K562 (cell line): Measurements from ENCODE around the gene ZCRB1. TPM values are rescaled to one million over a fixed set of nuclear protein-coding genes. Genes with fewer than 3 reads are reported as not detected.

Experiments used
- ATAC-seq: fragments of 200-7000 bp; cut with Tn5 transposase; 3 replicates; pipeline ENCODE4 v1.9.1; 2020; ENCODE audit warnings: moderate library complexity
- BruUV-seq: library from RNA; stranded (reverse); fragments of 400-500 nt; replicated peaks from 2 replicates; lab custom pipeline; 2021; lab: Mats Ljungman, UMichigan
- CTCF ChIA-PET: fragments of 300-600 bp; formaldehyde crosslinking; extraction: SDS; loops from one replicate; lab custom pipeline; 2021; ENCODE audit warnings: low intra/inter-chr PET ratio; lab: Yijun Ruan, JAX
- POLR2A ChIA-PET: fragments of 300-600, 350-650 bp; sonication (Branson Sonifier 250); formaldehyde crosslinking; extraction: SDS; loops from one replicate; lab custom pipeline; 2021; ENCODE audit warnings: antibody characterized with exemption, inconsistent platforms; lab: Yijun Ruan, JAX
- DNase-seq, 4 experiments: peaks; one replicate each; pipeline versions ENCODE4 v3.0.0 to v3.0.0-alpha.2; 2011 to 2018; ENCODE audit warnings: low spot score in 3 of 4, mixed read lengths in 3 of 4; ENCODE audit errors: extremely low read depth in 1 of 4
- FAIRE-seq: peaks from 2 replicates; lab custom pipeline; 2011; peaks lifted over from hg19 to GRCh38; lab: Jason Lieb, UNC
- H2AFZ ChIP-seq: 2 replicates; pipeline ENCODE4 v1.6.0; 2011; ENCODE audit warnings: low read depth, low read length, control low read depth, inconsistent platforms
- H3K27ac ChIP-seq: fragments of 200-600 bp; 3 replicates; pipeline ENCODE4 v1.8.0; 2011; ENCODE audit warnings: low read depth, mild to moderate bottlenecking, control low read depth, inconsistent platforms, low read length, moderate library complexity, mixed read lengths; ENCODE audit errors: extremely low read depth
- H3K27me3 ChIP-seq, 2 experiments: fragments of 300-600 bp in 1 of 2; 2 replicates in 1 of 2; 3 replicates in 1 of 2; pipeline versions ENCODE4 v1.6.0 to v1.8.0; 2011; ENCODE audit warnings: inconsistent platforms in 2 of 2, low read length in 2 of 2, mild to moderate bottlenecking in 1 of 2, mixed read lengths in 1 of 2, moderate library complexity in 1 of 2; ENCODE audit not compliant: control insufficient read depth in 2 of 2, insufficient read depth in 2 of 2
- H3K36me3 ChIP-seq: fragments of 300-600 bp; 3 replicates; pipeline ENCODE4 v1.8.0; 2011; ENCODE audit warnings: mild to moderate bottlenecking, low read length, inconsistent platforms; ENCODE audit not compliant: control insufficient read depth, insufficient read depth
- H3K4me1 ChIP-seq, 2 experiments: fragments of 200-600 bp in 1 of 2; replicated peaks in 1 of 2; 2 replicates in 1 of 2; 3 replicates in 1 of 2; pipeline versions ENCODE4 v1.5.1 to v1.8.0; 2011; ENCODE audit warnings: inconsistent platforms in 2 of 2, low read length in 2 of 2, mild to moderate bottlenecking in 1 of 2, mixed read lengths in 1 of 2, moderate library complexity in 1 of 2; ENCODE audit not compliant: control insufficient read depth in 2 of 2, insufficient read depth in 2 of 2
- H3K4me2 ChIP-seq: 2 replicates; pipeline ENCODE4 v1.6.1; 2011; ENCODE audit warnings: low read length, control low read depth, inconsistent platforms, mixed read lengths; ENCODE audit not compliant: insufficient read depth
- H3K4me3 ChIP-seq: fragments of 200-600 bp; sonication (generic), shearing (Covaris generic); 2 replicates; pipeline ENCODE4 v1.5.1; 2016; ENCODE audit warnings: control low read depth, inconsistent platforms
- H3K79me2 ChIP-seq: fragments of 200-600 bp; 3 replicates; pipeline ENCODE4 v1.8.0; 2011; ENCODE audit warnings: low read length, inconsistent platforms; ENCODE audit not compliant: control insufficient read depth, insufficient read depth
- H3K9ac ChIP-seq, 2 experiments: 2 replicates each; pipeline versions ENCODE4 v1.6.0 to v1.6.1; 2011; ENCODE audit warnings: low read depth in 2 of 2, low read length in 2 of 2, control low read depth in 1 of 2, inconsistent platforms in 1 of 2, mild to moderate bottlenecking in 1 of 2, mixed read lengths in 1 of 2; ENCODE audit not compliant: insufficient read depth in 1 of 2
- H3K9me1 ChIP-seq: one replicate; pipeline ENCODE4 v1.6.0; 2011; ENCODE audit warnings: inconsistent platforms, mild to moderate bottlenecking, low read length, moderate library complexity; ENCODE audit not compliant: control insufficient read depth, insufficient read depth
- H3K9me3 ChIP-seq: replicated peaks from 2 replicates; pipeline ENCODE4 v1.5.1; 2011; ENCODE audit warnings: low read depth, low read length, inconsistent platforms; ENCODE audit not compliant: control insufficient read depth, insufficient read depth
- H4K20me1 ChIP-seq: replicated peaks from 2 replicates; pipeline ENCODE4 v1.6.1; 2011; ENCODE audit warnings: low read length, inconsistent platforms, mixed read lengths; ENCODE audit not compliant: control insufficient read depth, insufficient read depth
- ARID2 ChIP-seq: fragments of 450-650 bp; IDR thresholded peaks from 2 replicates; pipeline ENCODE4 v1.6.1; 2017; ENCODE audit warnings: antibody characterized with exemption, mild to moderate bottlenecking
- CEBPB ChIP-seq: fragments of 450-650 bp; IDR thresholded peaks from 2 replicates; pipeline ENCODE4 v1.6.1; 2016; ENCODE audit warnings: missing genetic modification characterization, missing compliant biosample characterization
- CEBPG ChIP-seq, 3 experiments: fragments of 200-800 bp in 1 of 3; sonication (Bioruptor generic) in 1 of 3; sonication (generic) in 1 of 3; formaldehyde crosslinking in 1 of 3; IDR thresholded peaks in 2 of 3; conservative IDR thresholded peaks in 1 of 3; 2 replicates each; pipeline versions ENCODE4 v1.6.1 to v1.8.0; 2016 to 2022; ENCODE audit warnings: missing compliant biosample characterization in 2 of 3, missing genetic modification characterization in 2 of 3, mild to moderate bottlenecking in 1 of 3, missing genetic modification reagents in 1 of 3
- HMGN3 ChIP-seq: IDR thresholded peaks from 2 replicates; pipeline ENCODE4 v1.6.1; 2011; ENCODE audit warnings: borderline replicate concordance, low read depth, mild to moderate bottlenecking, mixed read lengths, low read length; ENCODE audit not compliant: insufficient read length; ENCODE audit errors: extremely low read depth
- RHOXF2B ChIP-seq: fragments of 250-450 bp; sonication (Bioruptor Pico); conservative IDR thresholded peaks from 2 replicates; pipeline ENCODE4 v1.5.1; 2021
- WGBS: fragments of 100-300 bp; shearing (Covaris generic); methylation state at CpG from one replicate; pipeline ENCODE4 v1.1.6; 2016; ENCODE audit warnings: low coverage, mixed read lengths; ENCODE audit not compliant: insufficient coverage; ENCODE audit errors: missing lambda C conversion rate; 5-methylcytosine and 5-hydroxymethylcytosine counted together
- in situ Hi-C: fragments of 300-500 bp; cut with MboI; formaldehyde crosslinking; loops from 4 replicates; pipeline ENCODE4 v1.15.0; 2018; ENCODE audit warnings: inconsistent platforms, mixed read lengths
- intact Hi-C: fragments of 100-400 bp; cut with micrococcal nuclease; formaldehyde crosslinking; loops from 2 replicates; pipeline ENCODE4 v1.14.2; 2022
- polyA plus RNA-seq, 8 experiments: library from polyadenylated mRNA; depleted of rRNA in 4 of 8; stranded (reverse) in 5 of 8; unstranded in 3 of 8; fragments of >200 nt; fragmentation: Nextera tagmentation in 2 of 8; fragmentation: Illumina TruSeq in 1 of 8; extraction: Ambion mirVana in 2 of 8; extraction: Trizol in 1 of 8; gene quantifications; 2 replicates each; pipeline versions ENCODE4 v1.2.1 to v1.2.3, GENCODE V29; 2011 to 2014; ENCODE audit warnings: inconsistent platforms in 1 of 8, missing spikeins in 1 of 8
- total RNA-seq, 7 experiments: library from RNA; depleted of rRNA in 6 of 7; stranded (reverse); fragments of >200 nt in 6 of 7; fragmentation: Illumina TruSeq in 2 of 7; extraction: Trizol in 2 of 7; gene quantifications; 2 replicates each; pipeline versions ENCODE4 v1.2.1 to v1.2.3, GENCODE V29; 2011 to 2021; ENCODE audit warnings: low replicate concordance in 1 of 7
- TF ChIP-seq, protein P1 (sequence below): sonication (generic); formaldehyde crosslinking; IDR thresholded peaks from 2 replicates; pipeline ENCODE4 v1.5.0; 2020; ENCODE audit warnings: missing genetic modification reagents

The ZCRB1 gene
- total and polyA plus RNA-seq, 9 of the 15 experiments (the other 6 are each of a cell fraction or from before 2014, with no cell fraction given), result 36.0 to 102 (median 51.0) TPM

DNA sequence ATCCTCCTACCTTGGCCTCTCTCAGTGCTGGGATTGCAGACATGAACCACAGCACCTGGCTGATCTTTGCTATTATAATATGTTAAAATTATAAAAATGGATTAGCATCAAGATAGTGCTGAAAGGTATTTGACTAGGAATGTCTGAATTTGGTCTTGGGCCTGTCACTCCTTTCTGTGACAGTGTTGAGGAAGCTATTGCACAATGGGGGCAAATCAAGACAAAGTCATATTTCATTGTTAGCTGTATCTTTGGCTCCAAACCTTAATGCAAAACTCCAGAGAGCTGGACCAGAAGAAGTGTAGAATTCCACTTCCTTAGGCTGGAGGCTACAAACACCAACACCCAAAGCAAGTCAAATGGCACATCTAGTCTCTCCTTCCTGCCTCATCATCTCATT is 42.2 kb downstream of the ZCRB1 start:
- peaks cover 0 to 3% of the 10 kb centered on the region in 2 experiments; a peak in 2 of 5 replicates for H3K4me1 ChIP-seq
- no peak for FAIRE-seq

DNA sequence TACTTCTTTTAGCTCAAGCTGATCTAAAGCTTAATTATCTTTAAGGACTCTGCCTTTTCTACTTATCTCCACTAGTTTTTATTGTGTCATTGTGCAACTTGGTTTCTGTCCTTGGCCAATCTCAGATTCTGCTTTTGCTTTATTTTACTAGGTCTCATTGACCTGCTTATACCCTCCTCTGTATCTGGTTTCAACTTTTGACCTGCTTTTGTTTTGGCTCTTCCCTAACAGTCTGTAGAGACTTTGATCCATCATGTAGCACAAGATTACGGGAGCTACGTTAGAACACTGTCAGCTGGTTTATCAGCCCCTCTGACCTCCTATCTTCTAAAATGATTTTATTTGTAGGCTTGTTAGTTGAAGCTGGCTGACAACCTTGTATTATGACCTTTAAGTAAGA is 43.6 kb downstream of the ZCRB1 start:
- in situ Hi-C loops, result no loop called here
- BruUV-seq, result no TSS peak
- CTCF ChIA-PET, result no interaction called here
- no peaks in the 10 kb centered on the region for H3K9me3 ChIP-seq
- peaks cover 7 to 11% of the 10 kb centered on the region in 2 experiments; a peak in 4 of 5 replicates for H3K27me3 ChIP-seq
- ATAC-seq (no peak), FAIRE-seq (no peak), DNase-seq (no peak)
- H3K9me1 ChIP-seq, result no peaks in the 10 kb centered on the region
- no peaks in the 10 kb centered on the region for H4K20me1 ChIP-seq
- POLR2A ChIA-PET, result interaction anchor here (0.6 kb wide), 1 partner anchor 295 kb away, joined by 3 read pairs; no protein-coding TSS in a partner anchor
- H3K4me1 ChIP-seq, result peaks cover 0 to 3% of the 10 kb centered on the region in 2 experiments; a peak in 1 of 5 replicates
- no peak overlapping the region for H3K4me3 ChIP-seq
- TF ChIP-seq CEBPB (peak; percentile 42; the same call in 1 of the 2 replicates), ARID2 (no peak), HMGN3 (no peak)
- no peaks in the 10 kb centered on the region for H3K36me3 ChIP-seq
- intact Hi-C loops, result no loop called here
- H3K27ac ChIP-seq, result no peak overlapping the region
- no peak overlapping the region for H3K4me2 ChIP-seq
- no peak overlapping the region for H2AFZ ChIP-seq
- no peaks in the 10 kb centered on the region for H3K79me2 ChIP-seq
- 0% methylated on average over 2 of the region's 2 CpGs for WGBS
- H3K9ac ChIP-seq, result no peak overlapping the region

More for the DNA sequence above, 42.2 kb downstream of the ZCRB1 start:
- Histone ChIP-seq H4K20me1 (no peaks in the 10 kb centered on the region), H3K27ac (no peak overlapping the region), H3K4me2 (no peak overlapping the region), H3K9ac (no peak overlapping the region), H3K36me3 (no peaks in the 10 kb centered on the region), H3K27me3 (peaks cover 15 to 25% of the 10 kb centered on the region in 2 experiments; a peak in 4 of 5 replicates), H3K9me3 (no peaks in the 10 kb centered on the region), H3K79me2 (no peaks in the 10 kb centered on the region), H3K4me3 (no peak overlapping the region), H2AFZ (no peak overlapping the region), H3K9me1 (no peaks in the 10 kb centered on the region)
- ChIA-PET POLR2A (interaction anchor here (1.8 kb wide), 1 partner anchor 10 kb away, joined by 5 read pairs; no protein-coding TSS in a partner anchor), CTCF (no interaction called here)
- in situ Hi-C loops (no loop called here), intact Hi-C loops (no loop called here)
- DNase-seq (no peak), ATAC-seq (no peak)
- TF ChIP-seq RHOXF2B (CRISPR knock-in tag), result no peak
- peak; percentile 71 for TF ChIP-seq CEBPB
- TF ChIP-seq CEBPG (CRISPR knock-in tag; IDR thresholded peaks at IDR 0.05), result no peak
- 0 out of 4 replicates have a peak, but pooled peaks of 1 of the 2 experiments have one; percentile 36 for TF ChIP-seq CEBPG (tag; conservative IDR thresholded peaks at IDR 0.05 in 1 of 2, IDR thresholded peaks at IDR 0.05 in 1 of 2)
- TF ChIP-seq, protein P1, sequence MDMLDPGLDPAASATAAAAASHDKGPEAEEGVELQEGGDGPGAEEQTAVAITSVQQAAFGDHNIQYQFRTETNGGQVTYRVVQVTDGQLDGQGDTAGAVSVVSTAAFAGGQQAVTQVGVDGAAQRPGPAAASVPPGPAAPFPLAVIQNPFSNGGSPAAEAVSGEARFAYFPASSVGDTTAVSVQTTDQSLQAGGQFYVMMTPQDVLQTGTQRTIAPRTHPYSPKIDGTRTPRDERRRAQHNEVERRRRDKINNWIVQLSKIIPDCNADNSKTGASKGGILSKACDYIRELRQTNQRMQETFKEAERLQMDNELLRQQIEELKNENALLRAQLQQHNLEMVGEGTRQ (CRISPR knock-in tag), result no peak
- no TSS peak for BruUV-seq
